MM.1S (cell line): ENCODE measurements around the gene PTTG2.

Source experiments
- DNase-seq: peaks from one replicate; pipeline ENCODE4 v3.0.0-alpha.2; 2015
- H2AFZ ChIP-seq: fragments of 300-600 bp; sonication (generic); 2 replicates; pipeline ENCODE4 v1.6.0; 2016; ENCODE audit warnings: antibody characterized with exemption, low read length
- H3F3A ChIP-seq: fragments of 300-600 bp; sonication (generic); 2 replicates; pipeline ENCODE4 v1.6.1; 2016; ENCODE audit warnings: mild to moderate bottlenecking, antibody characterized with exemption, low read length, moderate library complexity, mixed read lengths; ENCODE audit not compliant: insufficient read depth
- H3K27ac ChIP-seq: fragments of 300-600 bp; sonication (generic); 2 replicates; pipeline ENCODE4 v1.5.1; 2016; ENCODE audit warnings: mild to moderate bottlenecking, low read length
- H3K27me3 ChIP-seq: fragments of 300-600 bp; sonication (generic); replicated peaks from 2 replicates; pipeline ENCODE4 v1.6.0; 2016; ENCODE audit warnings: low read length; ENCODE audit not compliant: insufficient read depth
- H3K36me3 ChIP-seq: fragments of 300-600 bp; sonication (generic); replicated peaks from 2 replicates; pipeline ENCODE4 v1.6.1; 2016; ENCODE audit warnings: mild to moderate bottlenecking, low read length, mixed read lengths; ENCODE audit not compliant: insufficient read depth
- H3K4me1 ChIP-seq: fragments of 300-600 bp; sonication (generic); 2 replicates; pipeline ENCODE4 v1.6.1; 2016; ENCODE audit warnings: low read length, mixed read lengths
- H3K4me2 ChIP-seq: fragments of 300-600 bp; sonication (generic); 2 replicates; pipeline ENCODE4 v1.6.0; 2016; ENCODE audit warnings: low read depth, low read length
- H3K4me3 ChIP-seq: fragments of 300-600 bp; sonication (generic); 2 replicates; pipeline ENCODE4 v1.5.1; 2016; ENCODE audit warnings: low read length, mixed read lengths
- H3K79me2 ChIP-seq: fragments of 300-600 bp; sonication (generic); 2 replicates; pipeline ENCODE4 v1.6.1; 2016; ENCODE audit warnings: mixed run types, low read length, mixed read lengths
- H3K9ac ChIP-seq: fragments of 300-600 bp; sonication (generic); 2 replicates; pipeline ENCODE4 v1.6.1; 2016; ENCODE audit warnings: low read length, mixed read lengths
- H3K9me2 ChIP-seq: fragments of 300-600 bp; sonication (generic); replicated peaks from 2 replicates; pipeline ENCODE4 v1.6.1; 2016; ENCODE audit warnings: mild to moderate bottlenecking, low read length, mixed read lengths; ENCODE audit not compliant: insufficient read depth
- H3K9me3 ChIP-seq: fragments of 300-600 bp; sonication (generic); replicated peaks from 2 replicates; pipeline ENCODE4 v1.6.1; 2016; ENCODE audit warnings: mild to moderate bottlenecking, low read length, mixed read lengths; ENCODE audit not compliant: insufficient read depth
- H4K20me1 ChIP-seq: fragments of 300-600 bp; sonication (generic); 2 replicates; pipeline ENCODE4 v1.6.1; 2016; ENCODE audit warnings: mild to moderate bottlenecking, low read length, moderate library complexity, mixed read lengths; ENCODE audit not compliant: insufficient read depth
- EZH2 ChIP-seq: fragments of 300-600 bp; sonication (generic); optimal IDR thresholded peaks from 2 replicates; pipeline ENCODE3; 2017; ENCODE audit warnings: low read depth, mild to moderate bottlenecking, antibody characterized with exemption, low read length, mixed read lengths
- EZH2phosphoT487 ChIP-seq: fragments of 300-600 bp; sonication (generic); IDR thresholded peaks from 2 replicates; pipeline ENCODE4 v1.6.1; 2018; ENCODE audit warnings: antibody characterized with exemption, low read length
- TF ChIP-seq, protein P1 (sequence below): fragments of 300-600 bp; sonication (generic); IDR thresholded peaks from 2 replicates; pipeline ENCODE4 v1.5.1; 2016; ENCODE audit warnings: antibody characterized with exemption, low read length, mixed read lengths

The PTTG2 gene

GRCh38 chr4:37960679-37961450 lies 667 bp downstream of the PTTG2 start:
- no peak overlapping the region for H3K4me2 ChIP-seq
- no peaks in the 10 kb centered on the region for H3K4me1 ChIP-seq
- no peaks in the 10 kb centered on the region for H3K27me3 ChIP-seq
- H3K9me3 ChIP-seq: no peaks in the 10 kb centered on the region
- no peak overlapping the region for H3K27ac ChIP-seq
- no peak for DNase-seq
- H2AFZ ChIP-seq: no peak overlapping the region
- H3K4me3 ChIP-seq: no peak overlapping the region
- H3K36me3 ChIP-seq: no peaks in the 10 kb centered on the region
- no peaks in the 10 kb centered on the region for H3K9me2 ChIP-seq
- TF ChIP-seq, protein P1, sequence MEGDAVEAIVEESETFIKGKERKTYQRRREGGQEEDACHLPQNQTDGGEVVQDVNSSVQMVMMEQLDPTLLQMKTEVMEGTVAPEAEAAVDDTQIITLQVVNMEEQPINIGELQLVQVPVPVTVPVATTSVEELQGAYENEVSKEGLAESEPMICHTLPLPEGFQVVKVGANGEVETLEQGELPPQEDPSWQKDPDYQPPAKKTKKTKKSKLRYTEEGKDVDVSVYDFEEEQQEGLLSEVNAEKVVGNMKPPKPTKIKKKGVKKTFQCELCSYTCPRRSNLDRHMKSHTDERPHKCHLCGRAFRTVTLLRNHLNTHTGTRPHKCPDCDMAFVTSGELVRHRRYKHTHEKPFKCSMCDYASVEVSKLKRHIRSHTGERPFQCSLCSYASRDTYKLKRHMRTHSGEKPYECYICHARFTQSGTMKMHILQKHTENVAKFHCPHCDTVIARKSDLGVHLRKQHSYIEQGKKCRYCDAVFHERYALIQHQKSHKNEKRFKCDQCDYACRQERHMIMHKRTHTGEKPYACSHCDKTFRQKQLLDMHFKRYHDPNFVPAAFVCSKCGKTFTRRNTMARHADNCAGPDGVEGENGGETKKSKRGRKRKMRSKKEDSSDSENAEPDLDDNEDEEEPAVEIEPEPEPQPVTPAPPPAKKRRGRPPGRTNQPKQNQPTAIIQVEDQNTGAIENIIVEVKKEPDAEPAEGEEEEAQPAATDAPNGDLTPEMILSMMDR: no peak
- TF ChIP-seq EZH2: no peak
- no peak for TF ChIP-seq EZH2phosphoT487
- H4K20me1 ChIP-seq: no peaks in the 10 kb centered on the region
- no peaks in the 10 kb centered on the region for H3F3A ChIP-seq
- no peaks in the 10 kb centered on the region for H3K79me2 ChIP-seq
- H3K9ac ChIP-seq: no peak overlapping the region

DNA sequence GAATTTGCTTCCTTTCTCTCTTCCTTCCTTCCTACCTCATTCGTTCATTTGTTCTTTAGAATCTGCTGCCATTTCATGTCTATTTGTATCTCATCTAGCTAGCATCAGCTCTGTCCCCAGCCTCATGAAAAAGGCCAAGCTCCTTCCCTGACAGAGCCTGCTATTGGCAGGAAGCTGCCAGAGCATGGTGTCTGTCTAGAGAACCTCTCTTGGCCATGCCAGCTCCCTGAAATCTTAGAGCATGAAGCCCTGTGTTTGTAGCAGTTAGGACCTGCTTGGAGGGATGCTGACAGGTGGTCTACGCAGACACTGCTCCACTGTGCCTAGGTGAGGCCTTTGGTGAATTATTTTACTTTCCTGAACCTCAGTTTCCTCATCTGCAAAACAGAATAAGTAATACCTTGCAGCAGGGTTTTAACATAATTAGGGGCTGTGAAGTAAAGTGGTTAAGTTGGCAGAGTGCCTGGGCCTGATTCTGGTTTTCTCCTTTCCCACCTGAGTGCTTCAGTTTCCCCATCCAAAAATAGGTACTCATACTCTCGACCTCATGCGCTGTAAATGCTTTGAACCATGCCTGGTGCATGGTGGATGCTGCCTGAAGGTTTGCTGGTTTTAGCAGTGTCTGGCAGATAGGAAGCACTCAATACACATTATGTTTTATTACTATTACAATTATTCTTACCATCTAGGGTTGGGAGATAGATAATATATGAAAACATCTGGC lies 4.7 kb downstream of the PTTG2 start:
- Histone ChIP-seq H3K79me2 (no peaks in the 10 kb centered on the region), H3K4me2 (no peak overlapping the region), H3K4me3 (no peak overlapping the region), H3K27ac (no peak overlapping the region), H3F3A (no peaks in the 10 kb centered on the region), H3K9me3 (no peaks in the 10 kb centered on the region), H3K4me1 (no peaks in the 10 kb centered on the region), H3K9ac (no peak overlapping the region), H3K9me2 (no peaks in the 10 kb centered on the region), H2AFZ (no peak overlapping the region), H3K27me3 (no peaks in the 10 kb centered on the region), H3K36me3 (no peaks in the 10 kb centered on the region), H4K20me1 (no peaks in the 10 kb centered on the region)
- TF ChIP-seq EZH2 (no peak), EZH2phosphoT487 (no peak)
- TF ChIP-seq, protein P1: no peak
- no peak for DNase-seq

- Histone ChIP-seq H3K4me3 (no peak overlapping the region), H4K20me1 (no peaks in the 10 kb centered on the region), H3K4me1 (peaks cover 6% of the 10 kb centered on the region), H3K4me2 (no peak overlapping the region), H3K27me3 (no peaks in the 10 kb centered on the region), H3K79me2 (no peaks in the 10 kb centered on the region), H3K9me3 (no peaks in the 10 kb centered on the region), H3K9ac (no peak overlapping the region), H3K36me3 (no peaks in the 10 kb centered on the region), H3F3A (no peaks in the 10 kb centered on the region), H3K9me2 (no peaks in the 10 kb centered on the region), H3K27ac (no peak overlapping the region), H2AFZ (no peak overlapping the region)
- TF ChIP-seq EZH2 (no peak), EZH2phosphoT487 (no peak)
- TF ChIP-seq, protein P1: no peak
- no peak for DNase-seq
Measured at GRCh38 chr4:37966044-37966443, 5.8 kb downstream of the PTTG2 start.
